Upper lobe of left lung (tissue), 4 donors: Measurements from ENCODE around the gene DUS1L.

Experiments used
- EP300 ChIP-seq, 4 donors: sonication (generic); formaldehyde crosslinking; IDR thresholded peaks; one replicate each; pipeline ENCODE4 v1.5.1; 2017; ENCODE audit warnings: antibody characterized with exemption in 4 of 4, control low read depth in 2 of 4
- POLR2A ChIP-seq, 4 donors: fragments of 450-650 bp; IDR thresholded peaks; one replicate each; pipeline ENCODE4 v1.5.1; 2016 to 2017; ENCODE audit warnings: antibody characterized with exemption in 4 of 4, mild to moderate bottlenecking in 2 of 4
- POLR2AphosphoS5 ChIP-seq, 2 donors: sonication (generic); formaldehyde crosslinking; IDR thresholded peaks; one replicate each; pipeline ENCODE4 v1.5.1; 2017; ENCODE audit warnings: antibody characterized with exemption in 2 of 2
- TF ChIP-seq, protein P1 (sequence below), 6 experiments: fragments of 450-650 bp in 4 of 6; fragments of 200-600 bp in 2 of 6; sonication (generic) in 2 of 6; IDR thresholded peaks; one replicate each; pipeline ENCODE4 v1.5.1; 2016 to 2019; ENCODE audit warnings: antibody characterized with exemption in 6 of 6

DNA sequence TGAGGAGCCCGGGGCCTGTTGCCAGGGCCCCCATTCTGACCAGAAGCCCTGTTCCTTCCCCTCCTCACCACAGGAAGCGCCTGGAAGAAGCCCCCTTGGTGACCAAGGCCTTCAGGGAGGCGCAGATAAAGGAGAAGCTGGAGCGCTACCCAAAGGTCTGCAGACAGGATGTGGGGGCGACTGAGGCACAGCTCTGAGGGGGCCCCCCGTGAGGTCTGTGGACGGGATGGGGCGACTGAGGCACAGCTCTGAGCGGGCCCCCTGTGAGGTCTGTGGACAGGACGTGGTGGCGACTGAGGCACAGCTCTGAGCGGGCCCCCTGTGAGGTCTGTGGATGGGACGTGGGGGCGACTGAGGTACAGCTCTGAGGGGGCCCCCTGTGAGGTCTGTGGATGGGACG is 56.2 kb downstream of the DUS1L start:
- TF ChIP-seq, protein P1, sequence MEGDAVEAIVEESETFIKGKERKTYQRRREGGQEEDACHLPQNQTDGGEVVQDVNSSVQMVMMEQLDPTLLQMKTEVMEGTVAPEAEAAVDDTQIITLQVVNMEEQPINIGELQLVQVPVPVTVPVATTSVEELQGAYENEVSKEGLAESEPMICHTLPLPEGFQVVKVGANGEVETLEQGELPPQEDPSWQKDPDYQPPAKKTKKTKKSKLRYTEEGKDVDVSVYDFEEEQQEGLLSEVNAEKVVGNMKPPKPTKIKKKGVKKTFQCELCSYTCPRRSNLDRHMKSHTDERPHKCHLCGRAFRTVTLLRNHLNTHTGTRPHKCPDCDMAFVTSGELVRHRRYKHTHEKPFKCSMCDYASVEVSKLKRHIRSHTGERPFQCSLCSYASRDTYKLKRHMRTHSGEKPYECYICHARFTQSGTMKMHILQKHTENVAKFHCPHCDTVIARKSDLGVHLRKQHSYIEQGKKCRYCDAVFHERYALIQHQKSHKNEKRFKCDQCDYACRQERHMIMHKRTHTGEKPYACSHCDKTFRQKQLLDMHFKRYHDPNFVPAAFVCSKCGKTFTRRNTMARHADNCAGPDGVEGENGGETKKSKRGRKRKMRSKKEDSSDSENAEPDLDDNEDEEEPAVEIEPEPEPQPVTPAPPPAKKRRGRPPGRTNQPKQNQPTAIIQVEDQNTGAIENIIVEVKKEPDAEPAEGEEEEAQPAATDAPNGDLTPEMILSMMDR (IDR thresholded peaks at IDR 0.05), result no peak
- TF ChIP-seq POLR2A (IDR thresholded peaks at IDR 0.05), result no peak
- TF ChIP-seq POLR2AphosphoS5 (IDR thresholded peaks at IDR 0.05), result no peak
- no peak for TF ChIP-seq EP300 (IDR thresholded peaks at IDR 0.05)
